Endothelial cell (in vitro differentiated cells): ENCODE measurements around the gene EFCAB11. TPM values are rescaled to one million over a fixed set of nuclear protein-coding genes. Genes with fewer than 3 reads are reported as not detected.

ENCODE experiments used
- DNase-seq: peaks from one replicate; pipeline ENCODE4 v3.0.0; 2021; ENCODE audit warnings: low spot score
- H3K27ac Mint-ChIP-seq: one replicate; pipeline ENCODE4 v1.8.0; 2021; ENCODE audit warnings: mixed read lengths, inconsistent platforms; ENCODE audit not compliant: unreplicated experiment
- H3K27me3 Mint-ChIP-seq: one replicate; pipeline ENCODE4 v1.8.0; 2021; ENCODE audit warnings: mild to moderate bottlenecking, moderate library complexity, mixed read lengths, inconsistent platforms; ENCODE audit not compliant: unreplicated experiment
- H3K36me3 Mint-ChIP-seq: one replicate; pipeline ENCODE4 v1.8.0; 2021; ENCODE audit warnings: mild to moderate bottlenecking, low read depth, mixed read lengths, inconsistent platforms; ENCODE audit not compliant: unreplicated experiment
- H3K4me1 Mint-ChIP-seq: one replicate; pipeline ENCODE4 v1.8.0; 2021; ENCODE audit warnings: mild to moderate bottlenecking, mixed read lengths, inconsistent platforms; ENCODE audit not compliant: unreplicated experiment
- H3K4me3 Mint-ChIP-seq: one replicate; pipeline ENCODE4 v1.8.0; 2021; ENCODE audit warnings: mild to moderate bottlenecking, mixed read lengths, inconsistent platforms; ENCODE audit not compliant: unreplicated experiment
- H3K9me3 Mint-ChIP-seq: one replicate; pipeline ENCODE4 v1.8.0; 2021; ENCODE audit warnings: mixed read lengths, inconsistent platforms; ENCODE audit not compliant: unreplicated experiment
- CTCF ChIP-seq: fragments of 200-600 bp; sonication (generic); IDR thresholded peaks from one replicate; pipeline ENCODE4 v1.5.0; 2021; ENCODE audit warnings: antibody characterized with exemption; ENCODE audit not compliant: unreplicated experiment
- total RNA-seq: library from RNA; stranded (reverse); fragmentation: NEBNext Ultra II Directional; extraction: Animal tissue kit (Norgen Biotek cat#: 25700); gene quantifications from one replicate; pipeline ENCODE4 v1.2.1, GENCODE V29; 2021; ENCODE audit not compliant: unreplicated experiment

EFCAB11 gene
- total RNA-seq, 1 donor from 2014 or later = 15.2 TPM

- no peak for TF ChIP-seq CTCF
- no peak for DNase-seq
- no peaks in the 10 kb centered on the region for H3K9me3 Mint-ChIP-seq
- no peak overlapping the region for H3K4me3 Mint-ChIP-seq
- H3K36me3 Mint-ChIP-seq = no peaks in the 10 kb centered on the region
- no peaks in the 10 kb centered on the region for H3K4me1 Mint-ChIP-seq
- H3K27me3 Mint-ChIP-seq = peaks cover 4% of the 10 kb centered on the region
- H3K27ac Mint-ChIP-seq = no peak overlapping the region
Measured at GRCh38 chr14:89861630-89862029, 92.9 kb downstream of the EFCAB11 start.

GRCh38 chr14:89858089-89858488 is 96.4 kb downstream of the EFCAB11 start:
- Mint-ChIP-seq H3K4me1 (no peaks in the 10 kb centered on the region), H3K27me3 (peaks cover 3% of the 10 kb centered on the region), H3K4me3 (no peak overlapping the region), H3K36me3 (no peaks in the 10 kb centered on the region), H3K27ac (no peak overlapping the region), H3K9me3 (no peaks in the 10 kb centered on the region)
- no peak for TF ChIP-seq CTCF
- DNase-seq = no peak

GRCh38 chr14:89856871-89857345 is 97.6 kb downstream of the EFCAB11 start:
- H3K27ac Mint-ChIP-seq = no peak overlapping the region
- no peak overlapping the region for H3K4me3 Mint-ChIP-seq
- TF ChIP-seq CTCF = no peak
- no peaks in the 10 kb centered on the region for H3K9me3 Mint-ChIP-seq
- DNase-seq = no peak
- H3K27me3 Mint-ChIP-seq = peaks cover 3% of the 10 kb centered on the region
- no peaks in the 10 kb centered on the region for H3K4me1 Mint-ChIP-seq
- H3K36me3 Mint-ChIP-seq = no peaks in the 10 kb centered on the region

GRCh38 chr14:89855961-89856656 is 98.4 kb downstream of the EFCAB11 start:
- Mint-ChIP-seq H3K36me3 (no peaks in the 10 kb centered on the region), H3K4me1 (no peaks in the 10 kb centered on the region), H3K27ac (no peak overlapping the region), H3K9me3 (no peaks in the 10 kb centered on the region), H3K27me3 (peaks cover 3% of the 10 kb centered on the region), H3K4me3 (no peak overlapping the region)
- no peak for TF ChIP-seq CTCF
- no peak for DNase-seq

- Mint-ChIP-seq H3K4me3 (no peak overlapping the region), H3K27me3 (peaks cover 3% of the 10 kb centered on the region), H3K36me3 (no peaks in the 10 kb centered on the region), H3K27ac (no peak overlapping the region), H3K9me3 (no peaks in the 10 kb centered on the region), H3K4me1 (no peaks in the 10 kb centered on the region)
- TF ChIP-seq CTCF = no peak
- no peak for DNase-seq
Measured at GRCh38 chr14:89853936-89854693, 100.4 kb downstream of the EFCAB11 start.
